HG02970 (cell line): Measurements from ENCODE around the gene SLC16A8.
"Not testable (repeated sequence)": the region's sequence is repeated elsewhere in the genome, so short reads cannot be mapped to it uniquely, and the experiment has no call there.

Source experiments
- ATAC-seq: cut with Tn5 transposase; IDR thresholded peaks from one replicate; pipeline ENCODE4 v1.9.1; 2021; ENCODE audit warnings: mild to moderate bottlenecking, moderate library complexity, moderate number of reproducible peaks; ENCODE audit not compliant: unreplicated experiment, low FRiP score

Gene SLC16A8

GRCh38 chr22:38088629-38089473, 4.9 kb upstream of the SLC16A8 start:
- no peak for ATAC-seq

GRCh38 chr22:38087855-38088254, 3.9 kb upstream of the SLC16A8 start:
- no peak for ATAC-seq

GRCh38 chr22:38086942-38087341, 3.0 kb upstream of the SLC16A8 start:
- no peak for ATAC-seq

- no peak for ATAC-seq
Observed at GRCh38 chr22:38086001-38086845, 2.2 kb upstream of the SLC16A8 start.

- no peak for ATAC-seq
Observed at GRCh38 chr22:38085501-38085900, 1.5 kb upstream of the SLC16A8 start.

GRCh38 chr22:38085056-38085455, 1.1 kb upstream of the SLC16A8 start:
- no peak for ATAC-seq

GRCh38 chr22:38082986-38083710, 836 bp downstream of the SLC16A8 start:
- ATAC-seq, result no peak

- ATAC-seq, result no peak
Observed at GRCh38 chr22:38081941-38082828, 1.8 kb downstream of the SLC16A8 start.

- no peak for ATAC-seq
Observed at GRCh38 chr22:38081636-38081940, 2.4 kb downstream of the SLC16A8 start.

GRCh38 chr22:38080850-38081635, 2.9 kb downstream of the SLC16A8 start:
- ATAC-seq, result no peak

- ATAC-seq, result no peak
Observed at GRCh38 chr22:38080474-38080849, 3.5 kb downstream of the SLC16A8 start.

GRCh38 chr22:38079804-38080203, 4.2 kb downstream of the SLC16A8 start:
- ATAC-seq, result no peak

- ATAC-seq, result not testable (repeated sequence)
Observed at GRCh38 chr22:38079208-38079607, 4.8 kb downstream of the SLC16A8 start.

GRCh38 chr22:38078046-38078840, 5.7 kb downstream of the SLC16A8 start:
- ATAC-seq, result no peak

GRCh38 chr22:38077595-38077994, 6.4 kb downstream of the SLC16A8 start:
- ATAC-seq, result no peak

- no peak for ATAC-seq
Observed at GRCh38 chr22:38077096-38077495, 6.9 kb downstream of the SLC16A8 start.

- no peak for ATAC-seq
Observed at GRCh38 chr22:38075961-38076360, 8.0 kb downstream of the SLC16A8 start.

GRCh38 chr22:38075105-38075825, 8.7 kb downstream of the SLC16A8 start:
- no peak for ATAC-seq
